Ishikawa (cell line): ENCODE measurements around the gene ARHGEF7.

Experiments used
- CEBPB ChIP-seq: IDR thresholded peaks from 2 replicates; pipeline ENCODE4 v1.6.1; 2012
- EP300 ChIP-seq: IDR thresholded peaks from 2 replicates; pipeline ENCODE4 v1.6.1; 2012; ENCODE audit warnings: borderline replicate concordance
- FOXM1 ChIP-seq: IDR thresholded peaks from 2 replicates; pipeline ENCODE4 v1.6.1; 2012; ENCODE audit warnings: low read depth, borderline replicate concordance
- NFIC ChIP-seq: IDR thresholded peaks from 2 replicates; pipeline ENCODE4 v1.6.1; 2012
- RAD21 ChIP-seq: IDR thresholded peaks from 2 replicates; pipeline ENCODE4 v1.6.1; 2012; ENCODE audit warnings: low read depth
- REST ChIP-seq: IDR thresholded peaks from 2 replicates; pipeline ENCODE4 v1.6.1; 2012; ENCODE audit warnings: low read depth, mild to moderate bottlenecking
- TAF1 ChIP-seq: IDR thresholded peaks from 2 replicates; pipeline ENCODE4 v1.6.1; 2012; ENCODE audit warnings: low read depth, mild to moderate bottlenecking
- TEAD4 ChIP-seq: IDR thresholded peaks from 2 replicates; pipeline ENCODE4 v1.6.1; 2012
- YY1 ChIP-seq: IDR thresholded peaks from 2 replicates; pipeline ENCODE4 v1.6.1; 2012; ENCODE audit warnings: low read depth

- no peak for TF ChIP-seq TAF1
- no peak for TF ChIP-seq NFIC
- no peak for TF ChIP-seq YY1
- TF ChIP-seq REST = no peak
- TF ChIP-seq EP300 = no peak
- TF ChIP-seq RAD21 = no peak
- TF ChIP-seq TEAD4 = no peak
- no peak for TF ChIP-seq CEBPB
- no peak for TF ChIP-seq FOXM1
Measured at GRCh38 chr13:111319998-111320911, 205.1 kb downstream of the ARHGEF7 start, which contains the start of gene TEX29.
